OCI-LY1 (cell line): ENCODE measurements around the gene KCNN2.

Experiments used
- CTCF ChIP-seq: fragments of 200-600 bp; sonication (generic), shearing (Covaris generic); IDR thresholded peaks from 2 replicates; pipeline ENCODE4 v1.5.1; 2017; ENCODE audit warnings: mild to moderate bottlenecking, antibody characterized with exemption, low read length, moderate library complexity, mixed read lengths
- EZH2 ChIP-seq: fragments of 200-600 bp; sonication (generic), shearing (Covaris generic); IDR thresholded peaks from 2 replicates; pipeline ENCODE4 v1.8.0; 2017; ENCODE audit warnings: borderline replicate concordance, mixed run types, mild to moderate bottlenecking, antibody characterized with exemption, low read length, moderate library complexity, mixed read lengths

GRCh38 chr5:114380721-114381120 is 18.9 kb downstream of the KCNN2 start:
- TF ChIP-seq EZH2 (no peak), CTCF (no peak)
